ENCODE measurements around the gene MAML2. TPM values are rescaled to one million over a fixed set of nuclear protein-coding genes. Genes with fewer than 3 reads are reported as not detected.
A peak's percentile ranks its signal among the peaks of the same experiment; 100 is the strongest.

Gene MAML2
- total and polyA plus RNA-seq, 8 donors = 2.4 to 11.8 (median 4.1) TPM

DNA sequence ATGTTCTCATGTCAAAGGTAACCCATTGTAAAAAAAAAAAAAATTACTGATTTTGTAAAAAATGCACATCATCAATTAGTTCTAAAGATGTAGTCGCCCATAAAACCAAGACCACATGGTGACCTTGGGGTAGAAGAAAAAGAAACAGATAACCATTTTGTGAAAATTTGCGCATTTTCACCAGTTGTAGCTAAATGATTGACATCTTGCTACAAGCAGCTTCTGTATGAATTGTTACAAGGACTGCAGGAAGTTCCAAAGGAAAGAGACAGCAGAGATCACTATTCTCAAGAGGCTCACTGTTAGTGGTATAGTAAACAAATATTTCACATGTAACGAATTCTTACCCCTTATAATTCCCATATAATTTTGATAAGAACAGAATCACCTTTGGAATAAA is 48.7 kb downstream of the MAML2 start:
- DNase-seq = no peak
- no peak for TF ChIP-seq CTCF (IDR thresholded peaks at IDR 0.05)
- Histone ChIP-seq H3K9me3 (no peaks in the 10 kb centered on the region), H3K4me3 (no peak overlapping the region), H3K27me3 (no peaks in the 10 kb centered on the region), H3K4me1 (peaks cover 0 to 23% (median 10%) of the 10 kb centered on the region in 3 donors), H3K27ac (no peak overlapping the region), H3K36me3 (no peaks in the 10 kb centered on the region)
- ATAC-seq = no peak
- no peak for FAIRE-seq
- intact Hi-C loops (cut with DNase I) = no loop called here
- WGBS, 2 donors = 51 to 52% methylated on average over 3 of the region's 3 CpGs

GRCh38 chr11:96293598-96294021 is 49.4 kb downstream of the MAML2 start:
- Histone ChIP-seq H3K27me3 (no peaks in the 10 kb centered on the region), H3K4me3 (no peak overlapping the region), H3K27ac (peak overlapping the region in 3 of 4 donors; percentile 25 to 65 (median 50)), H3K36me3 (no peaks in the 10 kb centered on the region), H3K4me1 (peaks cover 0 to 23% (median 10%) of the 10 kb centered on the region in 3 donors), H3K9me3 (no peaks in the 10 kb centered on the region)
- FAIRE-seq (no peak), DNase-seq (no peak), ATAC-seq (peak in 3 of 4 donors; percentile 30 to 62 (median 46))
- intact Hi-C loops (cut with DNase I) = no loop called here
- 26 to 34% methylated on average over 3 of the region's 3 CpGs for WGBS, 2 donors
- no peak for TF ChIP-seq CTCF (IDR thresholded peaks at IDR 0.05)

DNA sequence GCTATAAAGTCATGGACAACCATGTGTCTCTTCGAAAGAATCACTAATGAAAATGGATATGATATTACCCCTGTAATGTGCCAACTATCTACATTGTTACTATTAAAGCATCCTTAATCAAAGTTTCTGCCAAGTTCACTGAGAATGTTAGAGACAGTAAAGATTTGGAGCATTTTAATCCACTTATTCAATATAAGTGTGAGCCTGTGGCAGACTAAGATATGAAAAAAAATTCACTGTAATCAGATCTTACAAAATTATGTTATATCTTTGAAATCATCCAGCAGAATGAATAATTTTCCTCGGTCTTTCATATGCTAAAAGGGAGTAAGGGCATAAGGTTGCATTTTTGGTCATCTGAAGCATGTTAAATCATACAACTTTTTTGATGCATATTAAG is 49.9 kb downstream of the MAML2 start:
- DNase-seq = no peak
- ATAC-seq = no peak
- Histone ChIP-seq H3K4me3 (no peak overlapping the region), H3K4me1 (peaks cover 0 to 23% (median 10%) of the 10 kb centered on the region in 3 donors), H3K27ac (peak overlapping the region in 2 of 4 donors; percentile 50 to 65), H3K36me3 (no peaks in the 10 kb centered on the region), H3K9me3 (no peaks in the 10 kb centered on the region), H3K27me3 (no peaks in the 10 kb centered on the region)
- intact Hi-C loops (cut with DNase I) = no loop called here
- WGBS, 2 donors = 64 to 65% methylated on average over 2 of the region's 2 CpGs
- TF ChIP-seq CTCF (IDR thresholded peaks at IDR 0.05) = no peak
- FAIRE-seq = no peak

DNA sequence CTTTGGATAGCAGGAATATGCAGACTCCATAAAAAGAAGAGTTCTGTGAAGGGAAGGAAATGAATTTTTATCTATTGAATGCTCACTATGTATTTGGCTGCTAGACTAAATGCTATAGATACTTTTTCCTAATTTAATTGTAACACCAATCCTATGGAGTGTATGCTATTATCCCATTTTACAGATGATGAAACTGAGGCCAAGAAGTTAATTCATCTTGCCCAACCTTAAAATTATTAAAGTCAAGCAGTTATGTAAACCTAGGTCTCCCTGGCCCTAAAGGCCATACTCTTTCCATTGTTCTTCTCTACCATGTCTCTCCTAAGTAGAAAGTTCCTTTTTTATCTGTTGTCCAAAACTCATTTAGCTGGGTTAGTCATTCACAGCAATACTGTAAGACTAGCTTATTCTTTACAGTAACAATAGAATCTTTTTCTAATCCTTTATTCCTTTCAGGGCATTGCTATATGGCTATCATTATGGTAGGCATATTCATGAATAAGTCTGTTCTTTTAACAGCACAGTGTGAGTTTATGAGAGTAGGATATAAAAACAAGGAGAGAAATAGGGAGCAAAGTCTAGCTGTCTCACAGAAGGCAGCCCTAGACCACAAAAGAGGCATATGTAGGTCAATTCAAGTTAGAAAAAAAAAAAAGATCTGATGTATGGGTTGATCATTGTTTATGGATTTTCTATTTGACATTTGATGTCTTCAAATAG is 50.5 kb downstream of the MAML2 start:
- peak; percentile 83 for FAIRE-seq
- no peak overlapping the region for H3K27ac ChIP-seq
- intact Hi-C loops (cut with DNase I) = no loop called here

More for the DNA sequence above, 50.5 kb downstream of the MAML2 start:
- no peak overlapping the region for H3K4me3 ChIP-seq
- TF ChIP-seq CTCF (IDR thresholded peaks at IDR 0.05) = no peak
- peaks cover 0 to 23% (median 10%) of the 10 kb centered on the region in 3 donors for H3K4me1 ChIP-seq
- ATAC-seq = no peak
- no peaks in the 10 kb centered on the region for H3K27me3 ChIP-seq
- no peak for DNase-seq
- H3K36me3 ChIP-seq = no peaks in the 10 kb centered on the region
- no peaks in the 10 kb centered on the region for H3K9me3 ChIP-seq

All from pancreas (tissue), 10 donors.